ENCODE measurements around the gene DNAH7.

GRCh38 chr2:195730912-195731311, 337.7 kb downstream of the DNAH7 start:
- TF ChIP-seq POLR2A (IDR thresholded peaks at IDR 0.05; ENCODE audit: low read length): no peak
- TF ChIP-seq GATA1 (IDR thresholded peaks at IDR 0.05; ENCODE audit: low read depth, low read length): no peak
